Keratinocyte (primary cell): Measurements from ENCODE around the gene AK2. TPM values are rescaled to one million over a fixed set of nuclear protein-coding genes. Genes with fewer than 3 reads are reported as not detected.

Experiments
- DNase-seq: peaks from one replicate; pipeline ENCODE4 v3.0.0-alpha.2; 2011; ENCODE audit warnings: low read depth, missing footprints, low spot score
- FAIRE-seq: peaks from 2 replicates; lab custom pipeline; 2011; peaks lifted over from hg19 to GRCh38; lab: Jason Lieb, UNC
- H2AFZ ChIP-seq: 2 replicates; pipeline ENCODE4 v1.6.0; 2012; ENCODE audit warnings: low read length, control low read depth, inconsistent platforms; ENCODE audit not compliant: control insufficient read depth
- H3K27ac ChIP-seq: 2 replicates; pipeline ENCODE4 v1.5.1; 2011; ENCODE audit warnings: low read length; ENCODE audit not compliant: control insufficient read depth, insufficient read depth
- H3K27me3 ChIP-seq: 3 replicates; pipeline ENCODE4 v1.6.0; 2011; ENCODE audit warnings: low read length; ENCODE audit not compliant: control insufficient read depth, insufficient read depth; ENCODE audit errors: extremely low read depth
- H3K36me3 ChIP-seq, 2 experiments: 2 replicates in 1 of 2; 3 replicates in 1 of 2; pipeline ENCODE4 v1.5.1; 2011; ENCODE audit warnings: low read length in 2 of 2, mild to moderate bottlenecking in 1 of 2; ENCODE audit not compliant: control insufficient read depth in 2 of 2, insufficient read depth in 2 of 2; ENCODE audit errors: extremely low read depth in 1 of 2
- H3K4me1 ChIP-seq: 3 replicates; pipeline ENCODE4 v1.5.1; 2011; ENCODE audit warnings: low read length; ENCODE audit not compliant: control insufficient read depth, insufficient read depth; ENCODE audit errors: extremely low read depth
- H3K4me2 ChIP-seq: 3 replicates; pipeline ENCODE4 v1.6.0; 2011; ENCODE audit warnings: low read depth, low read length; ENCODE audit not compliant: control insufficient read depth, insufficient read depth; ENCODE audit errors: extremely low read depth
- H3K4me3 ChIP-seq, 3 experiments: fragments of 200-600 bp in 1 of 3; sonication (generic) in 1 of 3; 2 replicates in 2 of 3; 3 replicates in 1 of 3; pipeline ENCODE4 v1.5.1; 2011 to 2016; ENCODE audit warnings: low read length in 3 of 3, mild to moderate bottlenecking in 3 of 3, control low read depth in 2 of 3, inconsistent platforms in 1 of 3, low read depth in 1 of 3, mixed read lengths in 1 of 3, mixed run types in 1 of 3, moderate library complexity in 1 of 3; ENCODE audit not compliant: control insufficient read depth in 2 of 3, insufficient read depth in 2 of 3; ENCODE audit errors: extremely low read depth in 1 of 3
- H3K79me2 ChIP-seq: 2 replicates; pipeline ENCODE4 v1.6.0; 2012; ENCODE audit warnings: low read length; ENCODE audit not compliant: control insufficient read depth, insufficient read depth
- H3K9ac ChIP-seq: 3 replicates; pipeline ENCODE4 v1.6.0; 2011; ENCODE audit warnings: low read length; ENCODE audit not compliant: control insufficient read depth, insufficient read depth; ENCODE audit errors: extremely low read depth
- H3K9me1 ChIP-seq: 3 replicates; pipeline ENCODE4 v1.6.0; 2011; ENCODE audit warnings: low read length; ENCODE audit not compliant: control insufficient read depth, insufficient read depth; ENCODE audit errors: extremely low read depth
- H3K9me3 ChIP-seq: 2 replicates; pipeline ENCODE4 v1.5.1; 2012; ENCODE audit warnings: low read depth, low read length; ENCODE audit not compliant: control insufficient read depth
- H4K20me1 ChIP-seq: 3 replicates; pipeline ENCODE4 v1.6.0; 2011; ENCODE audit warnings: low read length; ENCODE audit not compliant: control insufficient read depth, insufficient read depth; ENCODE audit errors: extremely low read depth
- EZH2 ChIP-seq: IDR thresholded peaks from one replicate; pipeline ENCODE4 v1.6.1; 2012; ENCODE audit warnings: inconsistent platforms, mild to moderate bottlenecking, low read length, moderate library complexity
- dilution Hi-C: fragments of 300-500 bp; cut with MboI; formaldehyde crosslinking; loops from one replicate; pipeline ENCODE4 v1.7.0; 2020; ENCODE audit warnings: low sequenced_read_pairs; ENCODE audit not compliant: extremely low pct_ligation_motif_present
- polyA plus RNA-seq, 5 experiments: library from polyadenylated mRNA; depleted of rRNA in 3 of 5; stranded (reverse) in 3 of 5; stranded (forward) in 1 of 5; unstranded in 1 of 5; fragments of >200 nt; gene quantifications; 1 replicate in 1 of 5; 2 replicates in 3 of 5; 3 replicates in 1 of 5; pipeline versions ENCODE4 v1.2.1 to v1.2.3, GENCODE V29; 2011 to 2012; ENCODE audit warnings: missing spikeins in 2 of 5, low read depth in 1 of 5, low replicate concordance in 1 of 5
- TF ChIP-seq, protein P1 (sequence below), 3 experiments: IDR thresholded peaks in 1 of 3; conservative IDR thresholded peaks in 1 of 3; optimal IDR thresholded peaks in 1 of 3; 2 replicates in 2 of 3; 3 replicates in 1 of 3; pipeline versions ENCODE3 to v1.5.1; 2011; ENCODE audit warnings: low read length in 3 of 3, mild to moderate bottlenecking in 3 of 3, moderate library complexity in 2 of 3, control low read depth in 1 of 3, inconsistent platforms in 1 of 3; ENCODE audit not compliant: insufficient read depth in 2 of 3; ENCODE audit errors: extremely low read depth in 1 of 3

The AK2 gene
- polyA plus RNA-seq, 1 donor (not counting 4 experiments of a cell fraction or from before 2014, with no cell fraction given): 258 TPM

DNA sequence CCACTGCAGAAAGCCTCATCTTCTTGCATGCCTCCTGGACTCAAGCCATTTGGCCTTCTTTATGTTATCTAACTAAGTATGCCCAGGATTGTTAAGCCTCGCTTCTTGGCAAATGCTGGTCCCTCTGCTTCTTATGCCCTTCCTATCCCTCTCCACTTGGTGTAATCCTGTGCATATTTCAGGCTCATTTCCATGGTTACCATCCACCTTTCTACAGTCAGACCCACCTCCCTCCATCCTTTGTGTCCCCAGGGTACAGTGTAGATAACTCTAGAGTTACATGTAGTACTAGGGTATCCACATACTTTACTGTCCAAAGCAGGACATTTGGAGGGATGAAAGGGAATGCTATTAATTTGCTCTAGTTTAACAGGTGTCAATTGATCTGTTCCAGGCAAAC lies 65.5 kb downstream of the AK2 start:
- H3K36me3 ChIP-seq: no peaks in the 10 kb centered on the region
- no peak overlapping the region for H3K9ac ChIP-seq
- H2AFZ ChIP-seq: no peak overlapping the region
- no peaks in the 10 kb centered on the region for H3K79me2 ChIP-seq
- dilution Hi-C loops: no loop called here
- FAIRE-seq (no peak), DNase-seq (no peak)
- no peak overlapping the region for H3K4me3 ChIP-seq
- H3K9me1 ChIP-seq: no peaks in the 10 kb centered on the region
- H4K20me1 ChIP-seq: no peaks in the 10 kb centered on the region
- H3K4me1 ChIP-seq: peaks cover 22% of the 10 kb centered on the region
- H3K4me2 ChIP-seq: no peak overlapping the region
- no peaks in the 10 kb centered on the region for H3K27me3 ChIP-seq
- no peak overlapping the region for H3K27ac ChIP-seq
- no peaks in the 10 kb centered on the region for H3K9me3 ChIP-seq
- no peak for TF ChIP-seq EZH2
- TF ChIP-seq, protein P1, sequence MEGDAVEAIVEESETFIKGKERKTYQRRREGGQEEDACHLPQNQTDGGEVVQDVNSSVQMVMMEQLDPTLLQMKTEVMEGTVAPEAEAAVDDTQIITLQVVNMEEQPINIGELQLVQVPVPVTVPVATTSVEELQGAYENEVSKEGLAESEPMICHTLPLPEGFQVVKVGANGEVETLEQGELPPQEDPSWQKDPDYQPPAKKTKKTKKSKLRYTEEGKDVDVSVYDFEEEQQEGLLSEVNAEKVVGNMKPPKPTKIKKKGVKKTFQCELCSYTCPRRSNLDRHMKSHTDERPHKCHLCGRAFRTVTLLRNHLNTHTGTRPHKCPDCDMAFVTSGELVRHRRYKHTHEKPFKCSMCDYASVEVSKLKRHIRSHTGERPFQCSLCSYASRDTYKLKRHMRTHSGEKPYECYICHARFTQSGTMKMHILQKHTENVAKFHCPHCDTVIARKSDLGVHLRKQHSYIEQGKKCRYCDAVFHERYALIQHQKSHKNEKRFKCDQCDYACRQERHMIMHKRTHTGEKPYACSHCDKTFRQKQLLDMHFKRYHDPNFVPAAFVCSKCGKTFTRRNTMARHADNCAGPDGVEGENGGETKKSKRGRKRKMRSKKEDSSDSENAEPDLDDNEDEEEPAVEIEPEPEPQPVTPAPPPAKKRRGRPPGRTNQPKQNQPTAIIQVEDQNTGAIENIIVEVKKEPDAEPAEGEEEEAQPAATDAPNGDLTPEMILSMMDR (optimal IDR thresholded peaks at IDR 0.05 in 1 of 3, IDR thresholded peaks at IDR 0.05 in 1 of 3, conservative IDR thresholded peaks at IDR 0.05 in 1 of 3; ENCODE audit: extremely low read depth in 1 of 3, insufficient read depth in 2 of 3, low read length in 3 of 3): no peak

DNA sequence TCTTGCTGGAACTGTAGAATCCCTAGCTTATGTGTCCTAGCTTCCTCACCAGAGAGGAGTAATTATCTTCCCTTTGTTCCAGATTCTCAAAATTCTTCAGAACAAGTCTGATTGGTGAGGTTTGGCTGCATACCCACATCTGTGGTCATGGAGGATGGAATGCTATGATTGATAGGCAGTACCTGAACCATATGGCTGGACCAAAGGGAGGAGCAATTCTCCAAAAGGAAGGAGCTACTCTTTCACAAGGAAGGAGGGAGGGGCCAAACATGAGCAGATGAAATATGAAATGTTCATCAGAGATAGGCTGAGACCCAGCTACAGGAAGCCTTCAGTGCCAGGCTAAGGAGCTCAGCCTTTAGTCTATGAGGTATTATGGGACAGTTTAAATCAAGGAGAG lies 67.1 kb downstream of the AK2 start:
- Histone ChIP-seq H3K36me3 (no peaks in the 10 kb centered on the region), H3K9me3 (no peaks in the 10 kb centered on the region), H3K4me2 (no peak overlapping the region), H3K4me3 (no peak overlapping the region), H3K9ac (no peak overlapping the region), H3K9me1 (no peaks in the 10 kb centered on the region), H3K27me3 (no peaks in the 10 kb centered on the region), H3K27ac (no peak overlapping the region), H2AFZ (no peak overlapping the region), H3K79me2 (no peaks in the 10 kb centered on the region), H4K20me1 (no peaks in the 10 kb centered on the region), H3K4me1 (peaks cover 27% of the 10 kb centered on the region)
- dilution Hi-C loops: no loop called here
- FAIRE-seq (peak; percentile 98), DNase-seq (peak; percentile 59)
- TF ChIP-seq EZH2: no peak
- TF ChIP-seq, protein P1 (optimal IDR thresholded peaks at IDR 0.05 in 1 of 3, IDR thresholded peaks at IDR 0.05 in 1 of 3, conservative IDR thresholded peaks at IDR 0.05 in 1 of 3; ENCODE audit: extremely low read depth in 1 of 3, insufficient read depth in 2 of 3, low read length in 3 of 3): no peak
